ENCODE measurements around the gene MPRIP.

Gene MPRIP

GRCh38 chr17:17200311-17200710 is 158.1 kb downstream of the MPRIP start:
- CTCF ChIA-PET, result interaction anchor here (1.0 kb wide), 1 partner anchor 200 kb away, joined by 4 read pairs; no protein-coding TSS in a partner anchor
- DNase-seq (ENCODE audit: low read depth, low spot score), result no peak

GRCh38 chr17:17200831-17201230 is 158.6 kb downstream of the MPRIP start:
- CTCF ChIA-PET, result interaction anchor here (1.0 kb wide), 1 partner anchor 200 kb away, joined by 4 read pairs; no protein-coding TSS in a partner anchor
- no peak overlapping the region for H3K4me3 ChIP-seq (ENCODE audit: low read depth, low read length)
- POLR2A ChIA-PET, result interaction anchor here (1.2 kb wide), 1 partner anchor 10 kb away, joined by 3 read pairs; no protein-coding TSS in a partner anchor
- TF ChIP-seq CTCF (IDR thresholded peaks at IDR 0.05; ENCODE audit: insufficient read depth, low read length, missing control alignments), result no peak
- no peak for DNase-seq (ENCODE audit: low read depth, low spot score)

More at GRCh38 chr17:17200311-17200710, 158.1 kb downstream of the MPRIP start:
- POLR2A ChIA-PET, result interaction anchor here (1.2 kb wide), 1 partner anchor 9 kb away, joined by 3 read pairs; no protein-coding TSS in a partner anchor
- no peak for TF ChIP-seq CTCF (IDR thresholded peaks at IDR 0.05; ENCODE audit: insufficient read depth, low read length, missing control alignments)
- H3K4me3 ChIP-seq (ENCODE audit: low read depth, low read length), result no peak overlapping the region

GRCh38 chr17:17201271-17201670 is 159.0 kb downstream of the MPRIP start:
- no peak overlapping the region for H3K4me3 ChIP-seq (ENCODE audit: low read depth, low read length)
- no peak for DNase-seq (ENCODE audit: low read depth, low spot score)
- CTCF ChIA-PET, result interaction anchor here (1.0 kb wide), 2 partner anchors 200 to 203 kb away, joined by 3 to 4 read pairs; no protein-coding TSS in a partner anchor
- TF ChIP-seq CTCF (IDR thresholded peaks at IDR 0.05; ENCODE audit: insufficient read depth, low read length, missing control alignments), result no peak
- POLR2A ChIA-PET, result interaction anchor here (1.2 kb wide), 1 partner anchor 10 kb away, joined by 3 read pairs; no protein-coding TSS in a partner anchor

- POLR2A ChIA-PET, result no interaction called here
- CTCF ChIA-PET, result interaction anchor here (1.0 kb wide), 1 partner anchor 204 kb away, joined by 3 read pairs; no protein-coding TSS in a partner anchor
- no peak for DNase-seq (ENCODE audit: low read depth, low spot score)
- H3K4me3 ChIP-seq (ENCODE audit: low read depth, low read length), result no peak overlapping the region
- no peak for TF ChIP-seq CTCF (IDR thresholded peaks at IDR 0.05; ENCODE audit: insufficient read depth, low read length, missing control alignments)
These were observed 159.7 kb downstream of the MPRIP start for GRCh38 chr17:17201907-17202306.

GRCh38 chr17:17203173-17203730 is 161.0 kb downstream of the MPRIP start:
- CTCF ChIA-PET, result no interaction called here
- no peak overlapping the region for H3K4me3 ChIP-seq (ENCODE audit: low read depth, low read length)
- no peak for TF ChIP-seq CTCF (IDR thresholded peaks at IDR 0.05; ENCODE audit: insufficient read depth, low read length, missing control alignments)
- POLR2A ChIA-PET, result no interaction called here
- DNase-seq (ENCODE audit: low read depth, low spot score), result no peak

- no peak overlapping the region for H3K4me3 ChIP-seq (ENCODE audit: low read depth, low read length)
- no peak for DNase-seq (ENCODE audit: low read depth, low spot score)
- no peak for TF ChIP-seq CTCF (IDR thresholded peaks at IDR 0.05; ENCODE audit: insufficient read depth, low read length, missing control alignments)
- POLR2A ChIA-PET, result no interaction called here
- CTCF ChIA-PET, result interaction anchor here (1.2 to 1.3 kb wide), 2 partner anchors 205 to 212 kb away, joined by 3 read pairs; no protein-coding TSS in a partner anchor
These were observed 161.9 kb downstream of the MPRIP start for GRCh38 chr17:17204041-17204591.

Data from AG04449 (cell line).